ENCODE data around the gene NAB2.

DNA sequence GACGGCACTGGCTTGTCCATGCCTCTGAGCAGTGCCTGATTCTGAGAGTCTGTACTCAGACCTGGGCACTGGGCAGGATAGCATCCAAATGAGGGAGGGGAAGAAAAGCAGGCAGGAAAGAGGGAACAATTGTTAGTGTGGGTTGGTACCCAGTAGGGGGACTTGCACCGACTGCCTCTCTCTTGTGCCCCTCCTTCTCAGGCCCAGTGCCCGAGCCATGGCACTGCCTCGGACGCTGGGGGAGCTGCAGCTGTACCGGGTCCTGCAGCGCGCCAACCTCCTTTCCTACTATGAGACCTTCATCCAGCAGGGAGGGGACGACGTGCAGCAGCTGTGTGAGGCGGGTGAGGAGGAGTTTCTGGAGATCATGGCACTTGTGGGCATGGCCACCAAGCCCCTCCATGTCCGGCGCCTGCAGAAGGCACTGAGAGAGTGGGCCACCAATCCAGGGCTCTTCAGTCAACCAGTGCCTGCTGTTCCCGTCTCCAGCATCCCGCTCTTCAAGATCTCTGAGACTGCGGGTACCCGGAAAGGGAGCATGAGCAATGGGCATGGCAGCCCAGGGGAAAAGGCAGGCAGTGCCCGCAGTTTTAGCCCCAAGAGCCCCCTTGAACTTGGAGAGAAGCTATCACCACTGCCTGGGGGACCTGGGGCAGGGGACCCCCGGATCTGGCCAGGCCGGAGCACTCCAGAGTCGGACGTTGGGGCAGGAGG is 2.2 kb downstream of the NAB2 start:
- TF ChIP-seq, protein P1, sequence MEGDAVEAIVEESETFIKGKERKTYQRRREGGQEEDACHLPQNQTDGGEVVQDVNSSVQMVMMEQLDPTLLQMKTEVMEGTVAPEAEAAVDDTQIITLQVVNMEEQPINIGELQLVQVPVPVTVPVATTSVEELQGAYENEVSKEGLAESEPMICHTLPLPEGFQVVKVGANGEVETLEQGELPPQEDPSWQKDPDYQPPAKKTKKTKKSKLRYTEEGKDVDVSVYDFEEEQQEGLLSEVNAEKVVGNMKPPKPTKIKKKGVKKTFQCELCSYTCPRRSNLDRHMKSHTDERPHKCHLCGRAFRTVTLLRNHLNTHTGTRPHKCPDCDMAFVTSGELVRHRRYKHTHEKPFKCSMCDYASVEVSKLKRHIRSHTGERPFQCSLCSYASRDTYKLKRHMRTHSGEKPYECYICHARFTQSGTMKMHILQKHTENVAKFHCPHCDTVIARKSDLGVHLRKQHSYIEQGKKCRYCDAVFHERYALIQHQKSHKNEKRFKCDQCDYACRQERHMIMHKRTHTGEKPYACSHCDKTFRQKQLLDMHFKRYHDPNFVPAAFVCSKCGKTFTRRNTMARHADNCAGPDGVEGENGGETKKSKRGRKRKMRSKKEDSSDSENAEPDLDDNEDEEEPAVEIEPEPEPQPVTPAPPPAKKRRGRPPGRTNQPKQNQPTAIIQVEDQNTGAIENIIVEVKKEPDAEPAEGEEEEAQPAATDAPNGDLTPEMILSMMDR (IDR thresholded peaks at IDR 0.05) = no peak
- no peak for TF ChIP-seq MXI1 (IDR thresholded peaks at IDR 0.05; ENCODE audit: low read depth, low read length)
- TF ChIP-seq EP300 (IDR thresholded peaks at IDR 0.05; ENCODE audit: borderline replicate concordance in 1 of 2, low read depth in 1 of 2, low read length in 1 of 2) = no peak
